ENCODE data around the gene HTRA1. TPM values are rescaled to one million over a fixed set of nuclear protein-coding genes. Genes with fewer than 3 reads are reported as not detected.

HTRA1 gene
- total RNA-seq, 2 experiments from 2014 or later = not detected

DNA sequence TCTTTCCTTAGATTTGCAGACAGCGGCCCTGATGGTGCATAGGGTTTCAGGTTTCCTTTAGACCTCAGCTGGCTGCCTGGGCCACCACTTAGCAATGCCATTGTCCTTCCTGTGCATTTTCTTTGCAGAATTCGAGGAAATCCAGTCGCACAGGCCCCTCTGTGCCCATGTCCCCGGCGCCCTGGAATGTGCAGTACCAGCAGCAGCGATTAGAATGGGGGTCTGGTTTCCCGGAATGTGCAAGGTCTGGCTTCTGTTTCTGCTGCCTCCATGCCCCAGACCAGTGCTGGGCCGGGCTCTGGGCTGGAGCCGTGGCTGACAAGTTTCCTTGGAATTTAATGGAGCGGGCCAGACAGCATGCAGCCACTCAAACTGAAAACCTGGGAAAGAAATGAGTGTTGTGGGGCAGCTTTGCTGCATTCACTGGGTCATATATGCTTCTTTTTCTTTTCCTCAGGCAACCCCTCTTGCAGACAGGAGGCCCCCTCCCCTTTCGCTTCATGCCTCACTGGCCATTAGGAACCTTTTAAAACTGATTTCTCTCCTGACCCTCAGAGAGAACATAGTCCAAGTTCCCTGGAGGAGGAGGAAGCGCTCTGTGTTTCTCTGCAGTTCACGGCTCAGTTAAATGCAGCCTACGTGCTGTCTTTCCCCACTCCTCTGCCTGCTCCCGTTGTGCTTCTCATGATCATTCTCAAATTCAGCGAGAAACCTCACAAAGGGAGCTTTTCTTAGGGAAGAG is 14.4 kb downstream of the HTRA1 start:
- intact Hi-C loops (cut with DNase I, micrococcal nuclease) = no loop called here
- DNase-seq (no peak), ATAC-seq (no peak)
- Mint-ChIP-seq H3K27ac (no peak overlapping the region), H3K36me3 (ENCODE audit: low read depth) (no peaks in the 10 kb centered on the region), H3K4me3 (no peak overlapping the region), H3K9me3 (ENCODE audit: low read depth) (no peaks in the 10 kb centered on the region), H3K27me3 (peaks cover 19% of the 10 kb centered on the region), H3K4me1 (peaks cover 10% of the 10 kb centered on the region)
- ChIA-PET POLR2A (no interaction called here), CTCF (no interaction called here)

DNA sequence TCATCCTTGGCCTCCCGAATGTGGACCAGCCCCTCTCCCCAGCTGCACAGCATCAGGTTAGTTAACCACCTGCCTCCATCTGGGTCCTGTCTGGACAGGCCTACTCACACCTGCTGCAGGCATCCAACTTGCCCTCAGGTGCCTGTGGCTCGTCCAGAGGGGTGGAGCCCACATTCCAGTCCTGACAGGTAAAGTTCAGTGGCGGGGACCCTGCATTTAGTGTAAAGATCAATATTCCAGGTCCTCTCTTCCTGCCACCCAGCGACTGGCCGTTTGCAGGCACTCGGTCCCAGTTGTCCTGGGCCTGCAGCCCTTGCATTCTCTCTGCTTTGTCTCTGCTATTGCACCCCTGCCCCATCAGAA is 15.0 kb downstream of the HTRA1 start:
- ATAC-seq (no peak), DNase-seq (no peak)
- intact Hi-C loops (cut with DNase I, micrococcal nuclease) = no loop called here
- Mint-ChIP-seq H3K36me3 (ENCODE audit: low read depth) (no peaks in the 10 kb centered on the region), H3K9me3 (ENCODE audit: low read depth) (no peaks in the 10 kb centered on the region), H3K4me3 (no peak overlapping the region), H3K4me1 (peaks cover 10% of the 10 kb centered on the region), H3K27me3 (peaks cover 14% of the 10 kb centered on the region), H3K27ac (no peak overlapping the region)
- ChIA-PET CTCF (no interaction called here), POLR2A (no interaction called here)

DNA sequence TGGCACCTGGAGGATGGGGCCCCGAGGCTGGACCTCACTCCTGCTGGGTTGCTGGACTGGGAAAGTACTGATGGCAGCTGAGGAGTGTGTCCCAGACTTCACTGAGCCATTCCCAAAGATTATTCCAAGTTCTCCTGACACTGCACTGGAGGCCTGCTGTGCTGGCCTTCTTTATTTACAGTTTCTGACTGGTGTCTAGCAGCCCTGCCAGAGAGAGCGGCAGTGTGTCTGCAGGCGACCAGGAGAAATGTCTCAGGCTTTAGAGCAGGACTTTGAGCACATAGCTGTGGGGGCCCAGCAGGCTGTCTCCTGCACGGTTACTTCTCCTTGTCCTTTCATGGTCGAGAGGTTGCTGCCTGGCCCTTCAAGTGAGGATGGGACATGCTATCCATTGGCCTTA is 16.1 kb downstream of the HTRA1 start:
- ATAC-seq (no peak), DNase-seq (no peak)
- H3K9me3 Mint-ChIP-seq (ENCODE audit: low read depth) = peaks cover 5% of the 10 kb centered on the region
- H3K27me3 Mint-ChIP-seq = peaks cover 10% of the 10 kb centered on the region
- peaks cover 10% of the 10 kb centered on the region for H3K4me1 Mint-ChIP-seq
- ChIA-PET POLR2A (interaction anchor here (0.6 kb wide), 1 partner anchor 81 kb away, joined by 5 read pairs; no protein-coding TSS in a partner anchor), CTCF (interaction anchor here (0.6 kb wide), 1 partner anchor 878 kb away, joined by 5 read pairs; no protein-coding TSS in a partner anchor)
- intact Hi-C loops (cut with DNase I, micrococcal nuclease) = no loop called here
- no peak overlapping the region for H3K27ac Mint-ChIP-seq
- H3K36me3 Mint-ChIP-seq (ENCODE audit: low read depth) = no peaks in the 10 kb centered on the region
- H3K4me3 Mint-ChIP-seq = no peak overlapping the region

DNA sequence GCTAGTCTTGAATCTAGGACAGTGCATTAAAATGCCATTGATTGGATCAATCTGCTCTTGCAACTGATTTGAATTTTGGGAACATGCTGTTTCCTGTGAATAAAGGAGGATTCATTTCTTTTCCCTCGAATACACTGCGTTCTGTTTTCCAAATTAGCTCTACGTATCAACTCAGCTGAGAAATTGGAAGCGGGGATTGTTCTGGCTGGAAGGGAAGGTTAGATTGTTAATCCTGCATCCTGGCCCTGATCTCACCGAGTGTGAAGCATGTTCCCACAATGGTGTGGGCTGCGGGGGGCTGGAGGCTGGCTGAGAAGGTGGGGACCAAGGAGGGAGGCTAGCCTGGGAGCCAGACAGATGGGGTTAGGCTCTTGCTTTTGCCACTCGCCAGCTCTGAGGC is 17.6 kb downstream of the HTRA1 start:
- ATAC-seq = no peak
- POLR2A ChIA-PET = no interaction called here
- Mint-ChIP-seq H3K36me3 (ENCODE audit: low read depth) (no peaks in the 10 kb centered on the region), H3K4me1 (peaks cover 9% of the 10 kb centered on the region), H3K4me3 (no peak overlapping the region), H3K27ac (no peak overlapping the region), H3K9me3 (ENCODE audit: low read depth) (peaks cover 5% of the 10 kb centered on the region), H3K27me3 (peaks cover 10% of the 10 kb centered on the region)
- CTCF ChIA-PET = interaction anchor here (1.5 kb wide), 1 partner anchor 11 kb away, joined by 5 read pairs; no protein-coding TSS in a partner anchor
- DNase-seq = no peak
- intact Hi-C loops (cut with DNase I, micrococcal nuclease) = no loop called here

DNA sequence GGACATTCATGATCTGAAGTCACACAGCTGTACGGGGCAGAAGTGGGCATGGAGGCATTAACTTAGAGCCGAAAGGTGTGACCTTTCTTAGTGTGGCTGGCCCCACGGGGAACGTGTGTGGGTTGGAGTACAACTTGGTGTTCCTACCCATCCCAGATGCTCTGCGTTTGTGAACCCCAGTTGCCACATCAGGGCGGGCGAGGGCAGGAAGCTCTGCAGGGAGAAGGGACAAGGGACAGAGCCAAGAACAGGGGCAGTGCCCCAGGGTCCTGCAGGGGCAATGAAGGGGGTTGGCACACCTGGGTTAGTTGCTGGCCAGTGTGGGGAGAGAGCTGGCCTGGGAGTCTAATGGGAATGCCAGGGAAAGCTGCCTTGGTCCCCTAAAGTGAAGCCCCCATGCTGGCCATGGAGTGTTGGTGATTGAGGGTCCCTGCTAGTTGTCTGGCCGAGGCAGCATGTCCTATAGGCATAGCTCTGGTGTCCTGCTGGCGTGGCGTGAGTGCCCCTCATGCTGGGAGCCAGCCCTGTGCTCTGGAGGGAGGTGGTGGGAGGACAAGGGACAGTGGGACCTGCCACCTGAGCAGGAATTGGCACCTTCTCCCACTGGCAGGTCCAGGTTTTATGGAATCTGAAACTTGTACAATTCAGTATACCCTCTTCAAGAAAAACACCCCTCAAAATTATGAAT is 18.9 kb downstream of the HTRA1 start:
- ChIA-PET POLR2A (no interaction called here), CTCF (no interaction called here)
- peaks cover 3% of the 10 kb centered on the region for H3K27me3 Mint-ChIP-seq
- H3K4me1 Mint-ChIP-seq = no peaks in the 10 kb centered on the region
- H3K9me3 Mint-ChIP-seq (ENCODE audit: low read depth) = peaks cover 5% of the 10 kb centered on the region
- H3K4me3 Mint-ChIP-seq = no peak overlapping the region
- intact Hi-C loops (cut with DNase I, micrococcal nuclease) = no loop called here
- ATAC-seq (no peak), DNase-seq (no peak)
- no peak overlapping the region for H3K27ac Mint-ChIP-seq
- no peaks in the 10 kb centered on the region for H3K36me3 Mint-ChIP-seq (ENCODE audit: low read depth)

DNA sequence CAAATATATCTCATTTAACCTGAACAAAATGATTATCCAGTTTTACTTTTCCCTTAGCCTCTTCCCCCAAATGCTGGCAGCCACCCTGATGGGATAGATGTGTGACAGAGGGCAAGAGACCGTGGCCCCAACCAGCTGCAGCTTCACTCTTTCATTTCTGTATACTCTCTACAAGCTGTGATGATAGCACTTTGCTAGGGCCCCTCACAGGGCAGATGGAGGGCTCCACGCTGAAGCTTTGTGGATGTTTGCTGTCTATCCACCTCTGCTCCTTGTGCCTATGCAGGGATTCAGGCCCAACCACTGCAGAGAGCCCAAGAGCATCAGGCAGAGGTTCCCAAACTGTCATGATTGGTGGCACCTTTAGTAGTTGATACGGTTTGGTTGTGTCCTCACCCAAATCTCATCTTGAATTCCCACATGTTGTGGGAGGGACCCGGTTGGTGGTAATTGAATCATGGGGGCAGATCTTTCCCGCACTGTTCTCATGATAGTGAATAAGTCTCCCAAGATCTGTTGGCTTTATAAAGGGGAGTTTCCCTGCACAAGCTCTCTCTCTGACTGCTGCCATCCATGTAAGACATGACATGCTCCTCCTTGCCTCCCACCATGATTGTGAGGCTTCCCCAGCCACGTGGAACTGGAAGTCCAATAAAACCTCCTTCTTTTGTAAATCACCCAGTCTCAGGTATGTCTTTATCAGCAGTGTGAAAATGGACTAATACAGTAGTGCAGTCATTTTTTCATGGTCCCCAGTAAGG is 20.1 kb downstream of the HTRA1 start:
- ChIA-PET CTCF (no interaction called here), POLR2A (no interaction called here)
- peaks cover 3% of the 10 kb centered on the region for H3K27me3 Mint-ChIP-seq
- DNase-seq (no peak), ATAC-seq (no peak)
- H3K27ac Mint-ChIP-seq = no peak overlapping the region
- no peak overlapping the region for H3K4me3 Mint-ChIP-seq
- no peaks in the 10 kb centered on the region for H3K4me1 Mint-ChIP-seq
- intact Hi-C loops (cut with DNase I, micrococcal nuclease) = no loop called here
- no peaks in the 10 kb centered on the region for H3K36me3 Mint-ChIP-seq (ENCODE audit: low read depth)
- peaks cover 5% of the 10 kb centered on the region for H3K9me3 Mint-ChIP-seq (ENCODE audit: low read depth)

DNA sequence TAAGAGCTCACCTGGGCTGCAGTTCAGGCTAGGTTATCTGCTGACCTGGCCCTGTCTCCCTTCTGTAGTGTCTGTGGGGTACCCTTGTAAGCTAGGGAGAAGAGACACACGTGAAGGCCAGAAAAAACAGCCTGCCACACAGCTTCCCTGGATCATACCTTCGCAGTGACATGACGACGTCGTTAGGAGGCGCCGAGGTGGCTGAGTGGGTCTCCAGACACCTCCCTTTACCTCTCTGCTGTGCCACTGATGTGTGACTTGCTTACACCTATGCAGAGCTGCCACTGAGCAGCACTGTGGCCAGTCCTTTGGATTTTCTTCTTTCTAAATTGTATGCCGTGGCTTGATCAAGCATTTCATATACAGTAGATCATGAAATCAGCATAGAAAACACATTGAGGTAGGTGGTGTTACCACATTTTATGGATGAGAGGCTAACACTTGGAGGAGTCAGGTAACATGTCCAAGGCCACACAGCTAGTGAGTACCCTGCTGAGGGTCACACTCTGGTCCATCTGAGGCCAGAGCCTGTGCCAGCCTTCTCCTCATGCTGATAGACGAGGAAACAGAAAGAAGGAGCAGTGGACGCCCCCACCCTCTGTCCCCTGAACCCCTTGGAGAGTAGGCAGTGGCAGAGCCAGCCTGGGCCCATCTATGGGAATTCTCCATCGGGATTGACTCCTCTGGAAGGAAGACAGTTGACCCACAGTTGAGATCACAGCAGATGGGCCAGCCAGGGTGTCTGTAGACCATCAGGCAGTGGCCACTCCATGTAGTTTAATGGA is 23.1 kb downstream of the HTRA1 start:
- ChIA-PET POLR2A (no interaction called here), CTCF (no interaction called here)
- intact Hi-C loops (cut with DNase I, micrococcal nuclease) = no loop called here
- DNase-seq = no peak
- no peak for ATAC-seq
- Mint-ChIP-seq H3K27ac (no peak overlapping the region), H3K27me3 (peaks cover 4% of the 10 kb centered on the region), H3K4me3 (no peak overlapping the region), H3K36me3 (ENCODE audit: low read depth) (no peaks in the 10 kb centered on the region), H3K4me1 (no peaks in the 10 kb centered on the region), H3K9me3 (ENCODE audit: low read depth) (peaks cover 5% of the 10 kb centered on the region)

DNA sequence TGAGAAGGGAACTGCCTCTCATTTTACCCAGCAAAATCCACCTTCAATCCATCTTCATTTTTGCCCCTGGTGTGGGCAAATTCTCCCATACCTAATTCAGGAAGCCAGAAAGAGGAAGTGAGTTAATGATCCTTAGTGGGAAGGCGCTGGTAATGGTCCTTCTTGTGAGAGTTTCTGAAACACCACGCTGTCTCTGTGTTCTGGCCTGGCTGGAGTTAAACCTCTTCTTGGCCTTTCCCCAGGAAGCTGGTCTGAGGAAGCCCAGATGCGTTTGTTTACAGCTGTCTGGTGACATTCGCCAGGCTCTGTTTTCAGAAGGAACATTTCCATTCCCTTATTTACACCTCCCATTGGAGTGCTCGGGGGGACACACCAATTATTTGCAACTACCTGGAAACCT is 24.3 kb downstream of the HTRA1 start:
- ATAC-seq (no peak), DNase-seq (no peak)
- Mint-ChIP-seq H3K36me3 (ENCODE audit: low read depth) (no peaks in the 10 kb centered on the region), H3K9me3 (ENCODE audit: low read depth) (peaks cover 5% of the 10 kb centered on the region), H3K27ac (no peak overlapping the region), H3K4me1 (peaks cover 2% of the 10 kb centered on the region), H3K27me3 (peaks cover 2% of the 10 kb centered on the region), H3K4me3 (no peak overlapping the region)
- POLR2A ChIA-PET = interaction anchor here (0.6 kb wide), 1 partner anchor 460 kb away, joined by 3 read pairs; no protein-coding TSS in a partner anchor
- CTCF ChIA-PET = no interaction called here
- intact Hi-C loops (cut with DNase I, micrococcal nuclease) = no loop called here

DNA sequence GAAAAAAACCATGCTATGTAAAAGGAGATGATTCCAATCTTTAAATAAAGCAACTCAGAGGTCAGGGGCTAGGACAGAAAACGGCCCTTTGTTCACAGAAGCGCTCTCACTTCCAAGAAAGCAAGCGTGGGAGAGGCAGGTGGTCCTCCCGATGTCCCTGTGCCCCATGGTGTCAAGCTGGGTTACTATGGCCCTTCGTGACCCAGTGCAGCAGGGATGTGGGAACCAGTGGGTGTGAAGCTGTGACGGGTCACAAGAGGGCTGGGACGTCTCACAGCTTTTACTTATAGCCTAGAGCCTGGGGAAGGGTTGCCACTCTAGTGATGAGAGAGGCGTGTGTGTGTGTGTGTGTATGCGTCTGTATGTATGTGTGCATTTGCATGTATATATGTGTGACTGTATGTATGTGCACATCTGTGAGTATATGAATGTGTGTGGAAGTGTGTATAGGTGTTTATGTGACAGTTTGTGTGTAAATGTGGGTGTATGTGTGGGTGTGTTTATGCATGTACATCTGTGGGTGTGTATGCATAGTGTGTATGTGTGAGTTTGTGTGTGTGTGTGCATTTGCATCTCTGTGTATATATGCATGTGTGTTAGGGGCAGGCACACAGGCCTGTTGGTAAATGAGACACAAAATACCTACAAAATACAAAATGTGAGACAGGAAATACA is 25.2 kb downstream of the HTRA1 start:
- no peaks in the 10 kb centered on the region for H3K36me3 Mint-ChIP-seq (ENCODE audit: low read depth)
- ATAC-seq (no peak), DNase-seq (no peak)
- H3K4me1 Mint-ChIP-seq = peaks cover 10% of the 10 kb centered on the region
- peaks cover 4% of the 10 kb centered on the region for H3K9me3 Mint-ChIP-seq (ENCODE audit: low read depth)
- H3K27ac Mint-ChIP-seq = no peak overlapping the region
- no peak overlapping the region for H3K4me3 Mint-ChIP-seq
- peaks cover 2% of the 10 kb centered on the region for H3K27me3 Mint-ChIP-seq
- CTCF ChIA-PET = interaction anchor here (0.6 kb wide), 1 partner anchor 33 kb away, joined by 3 read pairs; no protein-coding TSS in a partner anchor
- intact Hi-C loops (cut with DNase I, micrococcal nuclease) = no loop called here
- POLR2A ChIA-PET = interaction anchor here (0.6 kb wide), 1 partner anchor 461 kb away, joined by 3 read pairs; no protein-coding TSS in a partner anchor

DNA sequence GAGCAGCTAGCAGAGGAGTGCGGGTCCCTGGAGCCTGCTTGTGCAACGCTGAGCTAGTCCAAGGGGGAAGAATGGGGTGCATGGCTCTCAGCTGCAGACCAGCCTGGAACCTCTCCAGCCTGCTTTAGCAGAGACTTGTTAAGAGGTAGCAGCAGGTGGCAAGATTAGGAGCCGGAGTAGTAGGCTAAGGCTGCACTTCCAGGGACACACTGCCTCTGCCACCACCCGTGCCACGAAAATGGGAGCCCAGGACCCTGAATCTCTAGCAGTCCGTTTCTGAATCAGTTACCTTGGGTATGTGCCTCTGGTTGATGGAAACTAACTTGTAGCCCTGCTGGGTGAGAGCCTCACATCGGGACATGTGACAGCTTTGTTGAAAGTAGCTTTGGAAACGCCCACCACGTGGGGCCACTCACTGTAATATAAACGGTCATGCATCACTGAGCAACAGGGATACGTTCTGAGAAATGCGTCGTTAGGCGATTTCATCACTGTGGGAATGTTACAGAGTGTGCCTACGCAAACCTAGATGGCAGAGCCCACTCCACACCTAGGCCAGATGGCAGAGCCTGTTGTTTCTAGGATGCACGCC is 25.9 kb downstream of the HTRA1 start:
- Mint-ChIP-seq H3K36me3 (ENCODE audit: low read depth) (no peaks in the 10 kb centered on the region), H3K27ac (no peak overlapping the region), H3K4me1 (peaks cover 16% of the 10 kb centered on the region), H3K27me3 (peaks cover 2% of the 10 kb centered on the region), H3K4me3 (no peak overlapping the region), H3K9me3 (ENCODE audit: low read depth) (no peaks in the 10 kb centered on the region)
- no peak for ATAC-seq
- ChIA-PET CTCF (interaction anchor here (0.6 kb wide), 1 partner anchor 32 kb away, joined by 3 read pairs; no protein-coding TSS in a partner anchor), POLR2A (no interaction called here)
- DNase-seq = no peak
- intact Hi-C loops (cut with DNase I, micrococcal nuclease) = no loop called here
